ENCODE results near the gene DDX21. TPM values are rescaled to one million over a fixed set of nuclear protein-coding genes. Genes with fewer than 3 reads are reported as not detected.
A peak's percentile ranks its signal among the peaks of the same experiment; 100 is the strongest.

The DDX21 gene
- total RNA-seq, 1 donor from 2014 or later = 54.1 TPM

- H3K4me3 Mint-ChIP-seq (ENCODE audit: unreplicated experiment) = no peak overlapping the region
- no peak overlapping the region for H3K27ac Mint-ChIP-seq (ENCODE audit: unreplicated experiment)
- H3K36me3 Mint-ChIP-seq (ENCODE audit: unreplicated experiment) = peaks cover 29% of the 10 kb centered on the region
- no peaks in the 10 kb centered on the region for H3K9me3 Mint-ChIP-seq (ENCODE audit: unreplicated experiment)
- H3K4me1 Mint-ChIP-seq (ENCODE audit: unreplicated experiment) = no peaks in the 10 kb centered on the region
- H3K27me3 Mint-ChIP-seq (ENCODE audit: unreplicated experiment) = no peaks in the 10 kb centered on the region
- no peak for TF ChIP-seq CTCF (IDR thresholded peaks at IDR 0.05)
- no peak for DNase-seq (ENCODE audit: extremely low spot score, unreplicated experiment)
These were observed 58.2 kb downstream of the DDX21 start for GRCh38 chr10:69014171-69014570.

DNA sequence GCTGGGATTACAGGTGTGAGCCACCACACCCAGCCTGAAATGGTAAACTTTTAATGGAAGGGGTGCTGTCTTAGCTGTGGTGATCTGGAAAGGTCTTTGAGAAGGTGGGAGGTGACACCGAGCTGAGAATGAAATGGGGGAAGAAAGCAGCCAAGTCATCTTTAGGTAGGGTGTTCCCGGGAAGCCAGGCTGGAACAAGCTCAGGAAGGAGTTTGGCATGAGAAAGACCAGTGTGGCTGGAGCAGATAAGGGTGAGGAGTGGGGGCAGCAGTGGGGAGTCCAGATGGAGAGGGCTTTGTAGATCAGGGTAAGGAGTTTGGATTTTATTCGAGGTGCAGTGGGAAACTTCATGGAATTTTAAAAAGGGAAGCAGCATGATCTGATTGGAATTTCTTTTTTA is 62.6 kb downstream of the DDX21 start:
- H3K4me1 Mint-ChIP-seq (ENCODE audit: unreplicated experiment) = no peaks in the 10 kb centered on the region
- peak; percentile 54 for DNase-seq (ENCODE audit: extremely low spot score, unreplicated experiment)

DNA sequence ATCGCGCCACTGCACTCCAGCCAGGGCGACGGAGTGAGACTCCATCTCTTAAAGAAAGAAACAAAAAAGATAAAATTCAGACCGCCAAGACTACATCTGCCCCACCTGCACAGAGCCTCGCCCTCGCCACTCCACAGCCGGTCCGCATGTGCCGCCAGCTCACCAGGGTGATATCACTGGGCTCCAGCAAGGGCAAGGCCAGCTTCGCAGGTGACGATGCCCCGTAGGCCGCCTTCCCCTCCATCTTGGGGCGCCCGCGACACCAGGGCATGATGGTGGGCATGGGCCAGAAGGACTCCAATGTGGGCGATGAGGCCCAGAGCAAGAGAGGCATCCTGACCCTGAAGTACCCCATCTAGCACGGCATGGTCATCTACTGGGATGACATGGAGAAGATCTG is 66.6 kb downstream of the DDX21 start:
- no peak for TF ChIP-seq CTCF (IDR thresholded peaks at IDR 0.05)
- no peaks in the 10 kb centered on the region for H3K4me1 Mint-ChIP-seq (ENCODE audit: unreplicated experiment)
- DNase-seq (ENCODE audit: extremely low spot score, unreplicated experiment) = peak; percentile 80
- peaks cover 2% of the 10 kb centered on the region for H3K36me3 Mint-ChIP-seq (ENCODE audit: unreplicated experiment)
- H3K27ac Mint-ChIP-seq (ENCODE audit: unreplicated experiment) = no peak overlapping the region
- H3K4me3 Mint-ChIP-seq (ENCODE audit: unreplicated experiment) = no peak overlapping the region
- H3K27me3 Mint-ChIP-seq (ENCODE audit: unreplicated experiment) = no peaks in the 10 kb centered on the region
- H3K9me3 Mint-ChIP-seq (ENCODE audit: unreplicated experiment) = no peaks in the 10 kb centered on the region

More for the DNA sequence above, 62.6 kb downstream of the DDX21 start:
- TF ChIP-seq CTCF (IDR thresholded peaks at IDR 0.05) = no peak
- Mint-ChIP-seq H3K27me3 (ENCODE audit: unreplicated experiment) (no peaks in the 10 kb centered on the region), H3K36me3 (ENCODE audit: unreplicated experiment) (peaks cover 18% of the 10 kb centered on the region), H3K4me3 (ENCODE audit: unreplicated experiment) (no peak overlapping the region), H3K27ac (ENCODE audit: unreplicated experiment) (no peak overlapping the region), H3K9me3 (ENCODE audit: unreplicated experiment) (no peaks in the 10 kb centered on the region)

DNA sequence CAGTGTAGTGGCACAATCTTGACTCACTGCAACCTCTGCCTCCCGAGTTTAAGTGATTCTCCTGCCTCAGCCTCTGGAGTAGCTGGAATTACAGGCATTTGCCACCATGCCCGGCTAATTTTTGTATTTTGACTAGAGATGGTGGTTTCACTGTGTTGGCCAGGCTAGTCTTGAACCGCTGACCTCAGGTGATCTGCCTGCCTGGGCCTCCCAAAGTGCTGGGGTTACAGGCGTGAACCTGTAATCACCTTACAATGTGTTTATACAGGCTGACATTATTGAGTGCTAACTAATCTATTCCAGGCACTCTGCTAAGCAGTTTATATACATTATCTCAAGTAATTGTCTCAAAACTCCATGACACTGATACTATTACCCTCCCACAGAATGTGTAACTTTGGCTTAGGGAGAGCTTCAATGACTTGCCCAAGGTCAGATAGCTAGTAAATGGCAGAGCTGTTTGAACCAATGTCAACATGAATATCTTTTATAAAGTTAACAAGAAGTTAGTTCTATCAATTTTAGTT is 69.5 kb downstream of the DDX21 start:
- peak; percentile 13 for DNase-seq (ENCODE audit: extremely low spot score, unreplicated experiment)
- H3K27me3 Mint-ChIP-seq (ENCODE audit: unreplicated experiment) = no peaks in the 10 kb centered on the region
- peaks cover 2% of the 10 kb centered on the region for H3K36me3 Mint-ChIP-seq (ENCODE audit: unreplicated experiment)
- no peak for TF ChIP-seq CTCF (IDR thresholded peaks at IDR 0.05)
- no peak overlapping the region for H3K4me3 Mint-ChIP-seq (ENCODE audit: unreplicated experiment)
- H3K27ac Mint-ChIP-seq (ENCODE audit: unreplicated experiment) = no peak overlapping the region
- no peaks in the 10 kb centered on the region for H3K9me3 Mint-ChIP-seq (ENCODE audit: unreplicated experiment)
- no peaks in the 10 kb centered on the region for H3K4me1 Mint-ChIP-seq (ENCODE audit: unreplicated experiment)

DNA sequence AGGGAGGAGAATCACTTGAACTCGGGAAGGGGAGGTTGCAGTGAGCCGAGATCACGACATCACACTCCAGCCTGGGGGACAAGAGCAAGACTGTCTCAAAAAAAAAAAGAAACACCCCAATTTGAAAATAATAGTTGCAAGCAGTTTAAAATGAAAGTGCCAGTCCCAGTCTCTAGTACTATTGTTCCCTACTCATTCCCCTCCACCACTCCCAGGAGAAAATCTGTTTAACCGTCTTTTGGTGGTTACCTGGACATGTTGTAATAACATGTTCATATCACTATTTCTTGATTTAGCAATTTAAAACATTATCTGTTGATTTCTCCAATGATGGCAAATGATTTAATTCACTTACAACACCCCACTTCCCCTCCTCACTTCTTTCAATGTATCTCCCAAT is 77.3 kb downstream of the DDX21 start:
- Mint-ChIP-seq H3K9me3 (ENCODE audit: unreplicated experiment) (no peaks in the 10 kb centered on the region), H3K27ac (ENCODE audit: unreplicated experiment) (no peak overlapping the region), H3K4me3 (ENCODE audit: unreplicated experiment) (no peak overlapping the region), H3K27me3 (ENCODE audit: unreplicated experiment) (no peaks in the 10 kb centered on the region), H3K36me3 (ENCODE audit: unreplicated experiment) (no peaks in the 10 kb centered on the region), H3K4me1 (ENCODE audit: unreplicated experiment) (no peaks in the 10 kb centered on the region)
- no peak for TF ChIP-seq CTCF (IDR thresholded peaks at IDR 0.05)
- no peak for DNase-seq (ENCODE audit: extremely low spot score, unreplicated experiment)

Other genes with a start within 250 kb of the DDX21 start
- 72.2 and 75.9 TPM in 2 replicates for gene CCAR1, start 234.9 kb upstream of the DDX21 start, total RNA-seq
- 1.3 and 1.6 TPM in 2 replicates for gene STOX1, start 128.6 kb upstream of the DDX21 start, total RNA-seq
- gene DDX50, start 54.9 kb upstream of the DDX21 start, total RNA-seq = 37.6 and 41.4 TPM in 2 replicates
- gene KIFBP, start 32.6 kb downstream of the DDX21 start, total RNA-seq = 29.9 and 31.8 TPM in 2 replicates
- gene SRGN, start 131.9 kb downstream of the DDX21 start, total RNA-seq = 30.0 and 35.9 TPM in 2 replicates
- gene VPS26A, start 168.0 kb downstream of the DDX21 start, total RNA-seq = 59.4 and 62.2 TPM in 2 replicates
- gene SUPV3L1, start 224.1 kb downstream of the DDX21 start, total RNA-seq = 27.3 and 30.5 TPM in 2 replicates

Measured in osteocyte (in vitro differentiated cells).